Endothelial cell of umbilical vein (primary cell): ENCODE results near the gene PHACTR1. TPM values are rescaled to one million over a fixed set of nuclear protein-coding genes. Genes with fewer than 3 reads are reported as not detected.

Experiments
- BruUV-seq: library from RNA; stranded (reverse); fragments of 400-500 nt; replicated peaks from 2 replicates; lab custom pipeline; 2021; lab: Mats Ljungman, UMichigan
- CTCF ChIA-PET: fragments of 300-600, 350-600 bp; sonication (Branson Sonifier 250); formaldehyde crosslinking; loops from one replicate; lab custom pipeline; 2021; ENCODE audit warnings: antibody characterized with exemption, inconsistent platforms; lab: Charles Lee
- POLR2A ChIA-PET: fragments of 300-600, 350-600 bp; sonication (Branson Sonifier 250); formaldehyde crosslinking; loops from one replicate; lab custom pipeline; 2021; ENCODE audit warnings: antibody characterized with exemption, inconsistent platforms; lab: Charles Lee
- DNase-seq: peaks from one replicate; pipeline ENCODE4 v3.0.0-alpha.2; 2011; ENCODE audit warnings: low read depth, low spot score
- FAIRE-seq: peaks from 2 replicates; lab custom pipeline; 2011; peaks lifted over from hg19 to GRCh38; lab: Jason Lieb, UNC
- H2AFZ ChIP-seq: 2 replicates; pipeline ENCODE4 v1.6.0; 2012; ENCODE audit warnings: low read depth, low read length, control low read depth, inconsistent platforms
- H3K27ac ChIP-seq: 2 replicates; pipeline ENCODE4 v1.5.1; 2011; ENCODE audit warnings: low read depth, mild to moderate bottlenecking, control low read depth, low read length, moderate library complexity; ENCODE audit not compliant: insufficient read depth
- H3K27me3 ChIP-seq, 2 experiments: 2 replicates each; pipeline versions ENCODE4 v1.6.0 to v1.6.1; 2011; ENCODE audit warnings: low read length in 2 of 2, mixed read lengths in 1 of 2; ENCODE audit not compliant: control insufficient read depth in 2 of 2, insufficient read depth in 2 of 2
- H3K36me3 ChIP-seq, 2 experiments: 2 replicates in 1 of 2; 3 replicates in 1 of 2; pipeline ENCODE4 v1.5.1; 2011; ENCODE audit warnings: low read length in 2 of 2, mild to moderate bottlenecking in 1 of 2, moderate library complexity in 1 of 2; ENCODE audit not compliant: control insufficient read depth in 2 of 2, insufficient read depth in 2 of 2; ENCODE audit errors: extremely low read depth in 1 of 2
- H3K4me1 ChIP-seq: 3 replicates; pipeline ENCODE4 v1.5.1; 2011; ENCODE audit warnings: mild to moderate bottlenecking, low read length; ENCODE audit not compliant: control insufficient read depth, insufficient read depth; ENCODE audit errors: extremely low read depth
- H3K4me2 ChIP-seq: 2 replicates; pipeline ENCODE4 v1.6.1; 2011; ENCODE audit warnings: low read length, control low read depth, mixed read lengths; ENCODE audit not compliant: insufficient read depth
- H3K4me3 ChIP-seq, 3 experiments: fragments of 200-600 bp in 1 of 3; sonication (generic), shearing (Covaris generic) in 1 of 3; replicated peaks in 1 of 3; 2 replicates each; pipeline ENCODE4 v1.5.1; 2011 to 2016; ENCODE audit warnings: control low read depth in 3 of 3, low read length in 3 of 3, mild to moderate bottlenecking in 2 of 3, inconsistent platforms in 1 of 3, low read depth in 1 of 3, moderate library complexity in 1 of 3; ENCODE audit not compliant: insufficient read depth in 1 of 3
- H3K79me2 ChIP-seq: 2 replicates; pipeline ENCODE4 v1.6.0; 2012; ENCODE audit warnings: low read length, inconsistent platforms; ENCODE audit not compliant: control insufficient read depth, insufficient read depth
- H3K9ac ChIP-seq: replicated peaks from 2 replicates; pipeline ENCODE3; 2011; ENCODE audit warnings: low read length, control low read depth; ENCODE audit not compliant: insufficient read depth; ENCODE audit errors: extremely low read depth
- H3K9me1 ChIP-seq: replicated peaks from 3 replicates; pipeline ENCODE4 v1.6.0; 2011; ENCODE audit warnings: mild to moderate bottlenecking, low read length; ENCODE audit not compliant: control insufficient read depth, insufficient read depth; ENCODE audit errors: extremely low read depth
- H3K9me3 ChIP-seq: replicated peaks from 2 replicates; pipeline ENCODE4 v1.5.1; 2012; ENCODE audit warnings: low read length, inconsistent platforms; ENCODE audit not compliant: control insufficient read depth, insufficient read depth
- H4K20me1 ChIP-seq: replicated peaks from 2 replicates; pipeline ENCODE3; 2011; ENCODE audit warnings: mild to moderate bottlenecking, low read length; ENCODE audit not compliant: control insufficient read depth, insufficient read depth; ENCODE audit errors: extremely low read depth
- EZH2 ChIP-seq: IDR thresholded peaks from 2 replicates; pipeline ENCODE4 v1.6.1; 2012; ENCODE audit warnings: borderline replicate concordance, low read depth, mild to moderate bottlenecking, moderate library complexity, low read length, inconsistent platforms; ENCODE audit not compliant: severe bottlenecking
- FOS ChIP-seq: IDR thresholded peaks from 2 replicates; pipeline ENCODE4 v1.6.1; 2011; ENCODE audit warnings: mild to moderate bottlenecking, low read length, moderate library complexity, borderline replicate concordance; ENCODE audit not compliant: insufficient read depth
- GATA2 ChIP-seq: IDR thresholded peaks from 2 replicates; pipeline ENCODE4 v1.7.0; 2011; ENCODE audit warnings: low read depth, mild to moderate bottlenecking, moderate library complexity, mixed read lengths, low read length; ENCODE audit not compliant: insufficient read length, insufficient read depth
- JUN ChIP-seq: IDR thresholded peaks from 2 replicates; pipeline ENCODE4 v1.6.1; 2011; ENCODE audit warnings: borderline replicate concordance, low read depth; ENCODE audit not compliant: insufficient read length, insufficient read depth
- MYC ChIP-seq: IDR thresholded peaks from one replicate; pipeline ENCODE4 v1.6.1; 2011; ENCODE audit warnings: mild to moderate bottlenecking, low read depth, low read length
- POLR2A ChIP-seq: IDR thresholded peaks from 2 replicates; pipeline ENCODE4 v1.6.1; 2012; ENCODE audit warnings: low read depth, mild to moderate bottlenecking, control low read depth, low read length
- POLR2AphosphoS5 ChIP-seq: IDR thresholded peaks from 2 replicates; pipeline ENCODE4 v1.6.1; 2012; ENCODE audit warnings: low read depth, mild to moderate bottlenecking, control low read depth, low read length, moderate library complexity; ENCODE audit not compliant: insufficient read depth
- dilution Hi-C: fragments of 300-500 bp; cut with MboI; formaldehyde crosslinking; loops from one replicate; pipeline ENCODE4 v1.15.0; 2019; ENCODE audit warnings: low sequenced_read_pairs; ENCODE audit not compliant: extremely low pct_ligation_motif_present
- intact Hi-C: fragments of 100-400 bp; cut with micrococcal nuclease; formaldehyde crosslinking; loops from one replicate; pipeline ENCODE4 v1.10.0; 2022
- polyA plus RNA-seq, 4 experiments: library from polyadenylated mRNA; depleted of rRNA in 3 of 4; stranded (reverse) in 3 of 4; unstranded in 1 of 4; fragments of >200 nt; gene quantifications; 2 replicates each; pipeline versions ENCODE4 v1.2.1 to v1.2.3, GENCODE V29; 2011 to 2012; ENCODE audit warnings: missing spikeins in 1 of 4
- total RNA-seq: library from RNA; stranded (reverse); gene quantifications from 2 replicates; pipeline ENCODE4 v1.2.3, GENCODE V29; 2021
- TF ChIP-seq, protein P1 (sequence below), 2 donors: IDR thresholded peaks; 1 replicate in 1 of 2; 2 replicates in 1 of 2; pipeline ENCODE4 v1.5.1; 2011; ENCODE audit warnings: low read length in 2 of 2, mild to moderate bottlenecking in 2 of 2, moderate library complexity in 2 of 2, control low read depth in 1 of 2, inconsistent platforms in 1 of 2, low read depth in 1 of 2; ENCODE audit not compliant: insufficient read depth in 1 of 2; ENCODE audit errors: extremely low read depth in 1 of 2
- TF ChIP-seq, protein P2 (sequence below): IDR thresholded peaks from 2 replicates; pipeline ENCODE4 v1.6.1; 2011; ENCODE audit not compliant: insufficient read depth, insufficient read length

The PHACTR1 gene
- total and polyA plus RNA-seq, 2 donors (not counting 3 experiments of a cell fraction or from before 2014, with no cell fraction given) = 2.4 to 23.2 TPM

DNA sequence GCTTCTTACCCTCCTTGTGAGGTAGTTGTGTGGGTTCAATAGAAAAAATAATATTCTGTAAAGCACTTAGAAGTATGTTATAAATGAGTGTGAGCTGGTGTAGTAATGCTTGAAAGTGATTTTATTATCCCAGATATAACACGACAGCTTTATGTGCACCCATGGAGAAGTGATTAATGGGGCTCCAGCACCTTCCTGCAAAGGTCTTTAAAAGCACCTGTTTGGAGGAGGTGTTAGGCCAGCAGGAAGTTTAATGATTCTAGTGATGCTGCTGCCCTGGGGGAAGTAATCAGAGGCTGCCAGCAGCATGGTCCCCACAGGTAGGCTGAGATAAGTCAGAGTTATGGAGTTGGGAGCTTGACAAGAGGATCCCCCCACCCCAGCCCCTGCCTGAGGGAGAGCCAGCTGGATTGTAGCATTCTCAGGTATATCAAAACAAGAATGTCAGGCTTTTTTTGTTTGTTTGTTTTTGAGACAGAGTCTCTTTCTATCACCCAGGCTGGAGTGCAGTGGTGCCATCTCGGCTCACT is 166.3 kb downstream of the PHACTR1 start:
- dilution Hi-C loops (no loop called here), intact Hi-C loops (no loop called here)
- no TSS peak for BruUV-seq
- Histone ChIP-seq H4K20me1 (no peaks in the 10 kb centered on the region), H3K9ac (no peak overlapping the region), H3K27me3 (peaks cover 2 to 8% of the 10 kb centered on the region in 2 experiments), H3K9me1 (no peaks in the 10 kb centered on the region), H3K4me2 (no peak overlapping the region), H3K4me3 (no peak overlapping the region), H3K36me3 (no peaks in the 10 kb centered on the region), H3K27ac (no peak overlapping the region), H2AFZ (no peak overlapping the region), H3K79me2 (no peaks in the 10 kb centered on the region), H3K9me3 (no peaks in the 10 kb centered on the region), H3K4me1 (no peaks in the 10 kb centered on the region)
- DNase-seq (no peak), FAIRE-seq (no peak)
- POLR2A ChIA-PET = no interaction called here
- TF ChIP-seq MYC (no peak), POLR2AphosphoS5 (no peak), POLR2A (no peak), JUN (no peak), GATA2 (no peak), FOS (no peak), EZH2 (no peak)
- TF ChIP-seq, protein P1, sequence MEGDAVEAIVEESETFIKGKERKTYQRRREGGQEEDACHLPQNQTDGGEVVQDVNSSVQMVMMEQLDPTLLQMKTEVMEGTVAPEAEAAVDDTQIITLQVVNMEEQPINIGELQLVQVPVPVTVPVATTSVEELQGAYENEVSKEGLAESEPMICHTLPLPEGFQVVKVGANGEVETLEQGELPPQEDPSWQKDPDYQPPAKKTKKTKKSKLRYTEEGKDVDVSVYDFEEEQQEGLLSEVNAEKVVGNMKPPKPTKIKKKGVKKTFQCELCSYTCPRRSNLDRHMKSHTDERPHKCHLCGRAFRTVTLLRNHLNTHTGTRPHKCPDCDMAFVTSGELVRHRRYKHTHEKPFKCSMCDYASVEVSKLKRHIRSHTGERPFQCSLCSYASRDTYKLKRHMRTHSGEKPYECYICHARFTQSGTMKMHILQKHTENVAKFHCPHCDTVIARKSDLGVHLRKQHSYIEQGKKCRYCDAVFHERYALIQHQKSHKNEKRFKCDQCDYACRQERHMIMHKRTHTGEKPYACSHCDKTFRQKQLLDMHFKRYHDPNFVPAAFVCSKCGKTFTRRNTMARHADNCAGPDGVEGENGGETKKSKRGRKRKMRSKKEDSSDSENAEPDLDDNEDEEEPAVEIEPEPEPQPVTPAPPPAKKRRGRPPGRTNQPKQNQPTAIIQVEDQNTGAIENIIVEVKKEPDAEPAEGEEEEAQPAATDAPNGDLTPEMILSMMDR (IDR thresholded peaks at IDR 0.05; ENCODE audit: extremely low read depth in 1 of 2, insufficient read depth in 1 of 2, low read depth in 1 of 2, low read length in 2 of 2) = no peak
- TF ChIP-seq, protein P2, sequence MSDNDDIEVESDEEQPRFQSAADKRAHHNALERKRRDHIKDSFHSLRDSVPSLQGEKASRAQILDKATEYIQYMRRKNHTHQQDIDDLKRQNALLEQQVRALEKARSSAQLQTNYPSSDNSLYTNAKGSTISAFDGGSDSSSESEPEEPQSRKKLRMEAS = no peak
- CTCF ChIA-PET = interaction anchor here (0.8 kb wide), 1 partner anchor 11 kb away, joined by 4 read pairs; no protein-coding TSS in a partner anchor
